Measurements from ENCODE around the gene ATF4. TPM values are rescaled to one million over a fixed set of nuclear protein-coding genes. Genes with fewer than 3 reads are reported as not detected.
A peak's percentile ranks its signal among the peaks of the same experiment; 100 is the strongest.

The ATF4 gene
- polyA plus RNA-seq, 1 donor from 2014 or later, result 186 TPM

GRCh38 chr22:39524753-39525657 lies 4.6 kb downstream of the ATF4 start:
- Mint-ChIP-seq H3K36me3 (peaks cover 9% of the 10 kb centered on the region), H3K4me1 (peaks cover 53 to 65% (median 54%) of the 10 kb centered on the region in 3 donors), H3K27ac (peak overlapping the region; percentile 73 to 90 (median 81))

GRCh38 chr22:39525658-39525975 lies 5.3 kb downstream of the ATF4 start:
- Mint-ChIP-seq H3K9me3 (no peaks in the 10 kb centered on the region), H3K27ac (peak overlapping the region in 2 of 3 donors; percentile 73 to 90), H3K4me1 (peaks cover 51 to 69% (median 59%) of the 10 kb centered on the region in 3 donors), H3K27me3 (no peaks in the 10 kb centered on the region), H3K4me3 (peak overlapping the region in 3 of 4 donors; percentile 25 to 75 (median 70)), H3K36me3 (peaks cover 9% of the 10 kb centered on the region)

More at GRCh38 chr22:39524753-39525657, 4.6 kb downstream of the ATF4 start:
- H3K9me3 Mint-ChIP-seq, result peaks cover 0 to 1% (median 0%) of the 10 kb centered on the region in 3 donors
- no peaks in the 10 kb centered on the region for H3K27me3 Mint-ChIP-seq
- peak overlapping the region in 3 of 4 donors; percentile 13 to 84 (median 84) for H3K4me3 Mint-ChIP-seq

- Mint-ChIP-seq H3K27me3 (no peaks in the 10 kb centered on the region), H3K9me3 (no peaks in the 10 kb centered on the region), H3K36me3 (peaks cover 9% of the 10 kb centered on the region), H3K4me3 (peak overlapping the region in 3 of 4 donors; percentile 70 to 93 (median 86)), H3K4me1 (peaks cover 53 to 72% (median 63%) of the 10 kb centered on the region in 3 donors), H3K27ac (peak overlapping the region; percentile 90 to 98 (median 95))
Measured at GRCh38 chr22:39526736-39527171, 6.4 kb downstream of the ATF4 start.

GRCh38 chr22:39527481-39527961 lies 7.2 kb downstream of the ATF4 start:
- Mint-ChIP-seq H3K27me3 (no peaks in the 10 kb centered on the region), H3K27ac (peak overlapping the region; percentile 90 to 98 (median 95)), H3K36me3 (peaks cover 5% of the 10 kb centered on the region), H3K4me1 (peaks cover 46 to 70% (median 60%) of the 10 kb centered on the region in 3 donors), H3K9me3 (no peaks in the 10 kb centered on the region), H3K4me3 (peak overlapping the region in 3 of 4 donors; percentile 60 to 93 (median 86))

- H3K27me3 Mint-ChIP-seq, result no peaks in the 10 kb centered on the region
- peaks cover 47 to 68% (median 58%) of the 10 kb centered on the region in 3 donors for H3K4me1 Mint-ChIP-seq
- no peaks in the 10 kb centered on the region for H3K9me3 Mint-ChIP-seq
- H3K36me3 Mint-ChIP-seq, result peaks cover 5% of the 10 kb centered on the region
- H3K4me3 Mint-ChIP-seq, result peak overlapping the region; percentile 73 to 93 (median 83)
- peak overlapping the region; percentile 90 to 98 (median 95) for H3K27ac Mint-ChIP-seq
Measured at GRCh38 chr22:39528080-39528661, 7.8 kb downstream of the ATF4 start.

GRCh38 chr22:39528681-39529486 lies 8.5 kb downstream of the ATF4 start:
- Mint-ChIP-seq H3K27me3 (no peaks in the 10 kb centered on the region), H3K36me3 (peaks cover 5% of the 10 kb centered on the region), H3K9me3 (no peaks in the 10 kb centered on the region), H3K4me1 (peaks cover 47 to 65% (median 56%) of the 10 kb centered on the region in 3 donors), H3K27ac (peak overlapping the region; percentile 90 to 98 (median 95)), H3K4me3 (peak overlapping the region; percentile 73 to 93 (median 83))

GRCh38 chr22:39529487-39529851 lies 9.1 kb downstream of the ATF4 start:
- H3K27me3 Mint-ChIP-seq, result no peaks in the 10 kb centered on the region
- H3K4me3 Mint-ChIP-seq, result peak overlapping the region; percentile 73 to 93 (median 83)
- H3K27ac Mint-ChIP-seq, result peak overlapping the region; percentile 90 to 98 (median 95)
- peaks cover 5% of the 10 kb centered on the region for H3K36me3 Mint-ChIP-seq
- no peaks in the 10 kb centered on the region for H3K9me3 Mint-ChIP-seq
- H3K4me1 Mint-ChIP-seq, result peaks cover 46 to 63% (median 57%) of the 10 kb centered on the region in 3 donors

GRCh38 chr22:39530116-39530515 lies 9.8 kb downstream of the ATF4 start:
- H3K27ac Mint-ChIP-seq, result peak overlapping the region; percentile 90 to 98 (median 95)
- peaks cover 42 to 60% (median 54%) of the 10 kb centered on the region in 3 donors for H3K4me1 Mint-ChIP-seq
- H3K9me3 Mint-ChIP-seq, result no peaks in the 10 kb centered on the region
- H3K36me3 Mint-ChIP-seq, result peaks cover 5% of the 10 kb centered on the region
- no peaks in the 10 kb centered on the region for H3K27me3 Mint-ChIP-seq
- H3K4me3 Mint-ChIP-seq, result peak overlapping the region; percentile 80 to 95 (median 84)

- Mint-ChIP-seq H3K27ac (peak overlapping the region; percentile 90 to 98 (median 95)), H3K36me3 (peaks cover 5% of the 10 kb centered on the region), H3K9me3 (no peaks in the 10 kb centered on the region)
Measured at GRCh38 chr22:39530692-39531331, 10.4 kb downstream of the ATF4 start.

GRCh38 chr22:39532215-39533073 lies 12.1 kb downstream of the ATF4 start, which contains the start of gene RPS19BP1:
RPS19BP1 (minus strand) TSS chr22:39532748; CDS start chr22:39532738, 10 bp downstream.
- H3K27me3 Mint-ChIP-seq, result no peaks in the 10 kb centered on the region
- peak within 1 kb of the TSS; percentile 86 to 97 (median 96) for H3K4me3 Mint-ChIP-seq
- peaks cover 5% of the 10 kb centered on the region for H3K36me3 Mint-ChIP-seq
- peaks cover 31 to 48% (median 43%) of the 10 kb centered on the region in 3 donors for H3K4me1 Mint-ChIP-seq
- no peaks in the 10 kb centered on the region for H3K9me3 Mint-ChIP-seq
- peak within 1 kb of the TSS; percentile 90 to 98 (median 95) for H3K27ac Mint-ChIP-seq

More at GRCh38 chr22:39530692-39531331, 10.4 kb downstream of the ATF4 start:
- Mint-ChIP-seq H3K4me3 (peak overlapping the region; percentile 48 to 97 (median 90)), H3K27me3 (no peaks in the 10 kb centered on the region), H3K4me1 (peaks cover 37 to 56% (median 52%) of the 10 kb centered on the region in 3 donors)

GRCh38 chr22:39534092-39534506 lies 13.7 kb downstream of the ATF4 start:
- no peak overlapping the region for H3K4me3 Mint-ChIP-seq
- peak overlapping the region in 1 of 3 donors; percentile 68 for H3K27ac Mint-ChIP-seq
- H3K36me3 Mint-ChIP-seq, result peaks cover 3% of the 10 kb centered on the region
- no peaks in the 10 kb centered on the region for H3K27me3 Mint-ChIP-seq
- H3K4me1 Mint-ChIP-seq, result peaks cover 17 to 33% (median 32%) of the 10 kb centered on the region in 3 donors
- no peaks in the 10 kb centered on the region for H3K9me3 Mint-ChIP-seq

- H3K4me1 Mint-ChIP-seq, result peaks cover 13 to 28% (median 26%) of the 10 kb centered on the region in 3 donors
- no peaks in the 10 kb centered on the region for H3K36me3 Mint-ChIP-seq
- H3K27ac Mint-ChIP-seq, result peak overlapping the region in 2 of 3 donors; percentile 46 to 68
- H3K27me3 Mint-ChIP-seq, result peaks cover 2% of the 10 kb centered on the region
- H3K9me3 Mint-ChIP-seq, result no peaks in the 10 kb centered on the region
- peak overlapping the region in 1 of 4 donors; percentile 54 for H3K4me3 Mint-ChIP-seq
Measured at GRCh38 chr22:39534591-39535356, 14.4 kb downstream of the ATF4 start.
